Skin epidermis (tissue), 12 donors: ENCODE results near the gene TMEM184A.

Experiments used
- H3K27ac ChIP-seq, 21 experiments: fragments of 200-600 bp; sonication (generic) in 11 of 21; one replicate each; pipeline ENCODE4 v1.5.0; 2020; ENCODE audit warnings: mild to moderate bottlenecking in 3 of 21, inconsistent platforms in 2 of 21, moderate library complexity in 2 of 21
- H3K4me3 ChIP-seq, 7 experiments: fragments of 200-600 bp; sonication (generic) in 2 of 7; one replicate each; pipeline ENCODE4 v1.5.0; 2020; ENCODE audit warnings: inconsistent platforms in 2 of 7, mild to moderate bottlenecking in 2 of 7, moderate library complexity in 1 of 7

TMEM184A gene

GRCh38 chr7:1555813-1556543 lies at the start of gene TMEM184A:
TMEM184A (minus strand) TSS chr7:1556205; CDS start chr7:1555484, 721 bp downstream.
- Histone ChIP-seq H3K27ac (peak within 1 kb of the TSS in 17 of 21 experiments; percentile 5 to 83 (median 61)), H3K4me3 (peak within 1 kb of the TSS in 2 of 7 experiments; percentile 2 to 22)

- Histone ChIP-seq H3K27ac (no peak overlapping the region), H3K4me3 (no peak overlapping the region)
Observed at GRCh38 chr7:1604383-1604782, 48.4 kb upstream of the TMEM184A start.

GRCh38 chr7:1603346-1604225 lies 47.6 kb upstream of the TMEM184A start:
- no peak overlapping the region for H3K27ac ChIP-seq
- H3K4me3 ChIP-seq = no peak overlapping the region

- no peak overlapping the region for H3K27ac ChIP-seq
- H3K4me3 ChIP-seq = no peak overlapping the region
Observed at GRCh38 chr7:1602386-1602785, 46.4 kb upstream of the TMEM184A start.

- no peak overlapping the region for H3K4me3 ChIP-seq
- H3K27ac ChIP-seq = no peak overlapping the region
Observed at GRCh38 chr7:1601956-1602355, 46.0 kb upstream of the TMEM184A start.

GRCh38 chr7:1599640-1600395 lies 43.8 kb upstream of the TMEM184A start:
- no peak overlapping the region for H3K4me3 ChIP-seq
- no peak overlapping the region for H3K27ac ChIP-seq

GRCh38 chr7:1598961-1599639 lies 43.1 kb upstream of the TMEM184A start:
- Histone ChIP-seq H3K4me3 (no peak overlapping the region), H3K27ac (no peak overlapping the region)

- no peak overlapping the region for H3K4me3 ChIP-seq
- no peak overlapping the region for H3K27ac ChIP-seq
Observed at GRCh38 chr7:1598286-1598685, 42.3 kb upstream of the TMEM184A start.

GRCh38 chr7:1597791-1598190 lies 41.8 kb upstream of the TMEM184A start:
- no peak overlapping the region for H3K4me3 ChIP-seq
- H3K27ac ChIP-seq = no peak overlapping the region

- Histone ChIP-seq H3K4me3 (no peak overlapping the region), H3K27ac (no peak overlapping the region)
Observed at GRCh38 chr7:1597066-1597760, 41.2 kb upstream of the TMEM184A start.

GRCh38 chr7:1596181-1597043 lies 40.4 kb upstream of the TMEM184A start:
- no peak overlapping the region for H3K4me3 ChIP-seq
- no peak overlapping the region for H3K27ac ChIP-seq

- Histone ChIP-seq H3K27ac (no peak overlapping the region), H3K4me3 (no peak overlapping the region)
Observed at GRCh38 chr7:1595636-1596035, 39.6 kb upstream of the TMEM184A start.

GRCh38 chr7:1595027-1595426 lies 39.0 kb upstream of the TMEM184A start:
- H3K27ac ChIP-seq = no peak overlapping the region

GRCh38 chr7:1593904-1594421 lies 38.0 kb upstream of the TMEM184A start:
- H3K27ac ChIP-seq = no peak overlapping the region
- no peak overlapping the region for H3K4me3 ChIP-seq

More at GRCh38 chr7:1595027-1595426, 39.0 kb upstream of the TMEM184A start:
- H3K4me3 ChIP-seq = no peak overlapping the region

GRCh38 chr7:1593091-1593866 lies 37.3 kb upstream of the TMEM184A start:
- H3K4me3 ChIP-seq = no peak overlapping the region
- H3K27ac ChIP-seq = no peak overlapping the region

- no peak overlapping the region for H3K27ac ChIP-seq
- H3K4me3 ChIP-seq = no peak overlapping the region
Observed at GRCh38 chr7:1592299-1592871, 36.4 kb upstream of the TMEM184A start.

- Histone ChIP-seq H3K4me3 (no peak overlapping the region), H3K27ac (no peak overlapping the region)
Observed at GRCh38 chr7:1591876-1592275, 35.9 kb upstream of the TMEM184A start.
